Naive B cell (primary cell): ENCODE measurements around the gene ARNT2. TPM values are rescaled to one million over a fixed set of nuclear protein-coding genes. Genes with fewer than 3 reads are reported as not detected.

Source experiments
- ATAC-seq, 2 donors: fragments of 150-1000 bp; cut with Tn5 transposase; 2 replicates each; pipeline ENCODE4 v1.10.0; 2021; ENCODE audit warnings: low read depth in 2 of 2, mild to moderate bottlenecking in 2 of 2, moderate library complexity in 2 of 2
- DNase-seq: peaks from one replicate; pipeline ENCODE4 v3.0.0; 2022
- H3K27ac Mint-ChIP-seq, 6 donors: one replicate each; pipeline ENCODE4 v1.8.0; 2020 to 2022; ENCODE audit warnings: mild to moderate bottlenecking in 6 of 6, mixed read lengths in 6 of 6, moderate library complexity in 5 of 6, inconsistent platforms in 2 of 6
- H3K27me3 Mint-ChIP-seq, 3 donors: one replicate each; pipeline ENCODE4 v1.8.0; 2021 to 2022; ENCODE audit warnings: mixed read lengths in 3 of 3, mild to moderate bottlenecking in 1 of 3
- H3K36me3 Mint-ChIP-seq, 2 donors: one replicate each; pipeline ENCODE4 v1.8.0; 2020 to 2022; ENCODE audit warnings: mixed read lengths in 2 of 2, inconsistent platforms in 1 of 2, mild to moderate bottlenecking in 1 of 2
- H3K4me1 Mint-ChIP-seq, 3 donors: one replicate each; pipeline ENCODE4 v1.8.0; 2020 to 2022; ENCODE audit warnings: mixed read lengths in 3 of 3, inconsistent platforms in 1 of 3, mild to moderate bottlenecking in 1 of 3, moderate library complexity in 1 of 3
- H3K4me3 Mint-ChIP-seq, 8 donors: one replicate each; pipeline ENCODE4 v1.8.0; 2020 to 2022; ENCODE audit warnings: mild to moderate bottlenecking in 8 of 8, mixed read lengths in 8 of 8, moderate library complexity in 8 of 8, inconsistent platforms in 2 of 8
- H3K9me3 Mint-ChIP-seq, 7 donors: one replicate each; pipeline ENCODE4 v1.8.0; 2020 to 2022; ENCODE audit warnings: mixed read lengths in 7 of 7, mild to moderate bottlenecking in 5 of 7, inconsistent platforms in 2 of 7, moderate library complexity in 1 of 7
- polyA plus RNA-seq, 6 donors: library from polyadenylated mRNA; unstranded; fragments of 300-500 nt; fragmentation: Illumina TruSeq; gene quantifications; one replicate each; pipeline ENCODE4 v1.2.3, GENCODE V29; 2021; ENCODE audit warnings: low read depth in 6 of 6

ARNT2 gene
- polyA plus RNA-seq, 6 donors from 2014 or later: not detected

DNA sequence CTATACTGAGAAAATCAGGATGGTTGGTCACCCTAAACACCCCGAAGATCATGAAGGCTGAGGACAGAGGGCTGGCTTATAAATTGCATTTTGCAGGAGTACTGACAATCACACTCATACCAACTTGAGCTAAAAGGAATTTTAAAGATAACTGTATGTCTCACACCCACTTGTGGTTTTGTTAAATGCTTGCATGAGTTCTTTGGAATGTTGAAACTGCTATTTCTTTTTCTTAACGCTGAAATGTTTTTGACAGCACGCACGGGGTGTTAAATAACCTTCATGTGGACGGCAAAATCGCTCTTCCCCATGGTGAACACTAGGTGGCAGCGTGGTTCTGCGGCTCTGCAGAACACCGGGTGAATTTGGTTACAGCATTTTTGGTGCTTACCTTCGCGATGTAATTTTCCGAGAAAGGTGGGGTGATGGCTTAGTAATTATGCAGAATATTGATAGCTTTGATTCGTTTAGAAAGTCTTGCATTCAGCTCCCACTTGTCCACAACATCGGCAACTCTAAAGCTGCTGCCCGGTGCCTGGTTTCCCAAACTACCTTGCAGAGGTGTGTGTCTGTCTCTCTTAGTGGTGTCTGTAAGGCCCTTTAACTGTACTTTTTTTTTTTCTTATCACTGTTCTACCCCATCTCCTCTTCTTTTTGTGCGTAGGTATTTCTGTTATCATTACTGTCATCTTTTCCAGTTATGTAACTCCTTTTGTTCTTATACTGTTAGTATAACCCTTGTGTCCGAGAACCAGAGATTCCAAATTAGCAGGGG lies 51.7 kb downstream of the ARNT2 start:
- Mint-ChIP-seq H3K4me1 (peaks cover 0 to 7% (median 0%) of the 10 kb centered on the region in 3 donors), H3K27ac (no peak overlapping the region), H3K36me3 (no peaks in the 10 kb centered on the region), H3K9me3 (no peaks in the 10 kb centered on the region), H3K27me3 (peaks cover 9 to 34% (median 20%) of the 10 kb centered on the region in 3 donors), H3K4me3 (no peak overlapping the region)
- DNase-seq: peak; percentile 30
- ATAC-seq: peak in 1 of 2 donors; percentile 50

DNA sequence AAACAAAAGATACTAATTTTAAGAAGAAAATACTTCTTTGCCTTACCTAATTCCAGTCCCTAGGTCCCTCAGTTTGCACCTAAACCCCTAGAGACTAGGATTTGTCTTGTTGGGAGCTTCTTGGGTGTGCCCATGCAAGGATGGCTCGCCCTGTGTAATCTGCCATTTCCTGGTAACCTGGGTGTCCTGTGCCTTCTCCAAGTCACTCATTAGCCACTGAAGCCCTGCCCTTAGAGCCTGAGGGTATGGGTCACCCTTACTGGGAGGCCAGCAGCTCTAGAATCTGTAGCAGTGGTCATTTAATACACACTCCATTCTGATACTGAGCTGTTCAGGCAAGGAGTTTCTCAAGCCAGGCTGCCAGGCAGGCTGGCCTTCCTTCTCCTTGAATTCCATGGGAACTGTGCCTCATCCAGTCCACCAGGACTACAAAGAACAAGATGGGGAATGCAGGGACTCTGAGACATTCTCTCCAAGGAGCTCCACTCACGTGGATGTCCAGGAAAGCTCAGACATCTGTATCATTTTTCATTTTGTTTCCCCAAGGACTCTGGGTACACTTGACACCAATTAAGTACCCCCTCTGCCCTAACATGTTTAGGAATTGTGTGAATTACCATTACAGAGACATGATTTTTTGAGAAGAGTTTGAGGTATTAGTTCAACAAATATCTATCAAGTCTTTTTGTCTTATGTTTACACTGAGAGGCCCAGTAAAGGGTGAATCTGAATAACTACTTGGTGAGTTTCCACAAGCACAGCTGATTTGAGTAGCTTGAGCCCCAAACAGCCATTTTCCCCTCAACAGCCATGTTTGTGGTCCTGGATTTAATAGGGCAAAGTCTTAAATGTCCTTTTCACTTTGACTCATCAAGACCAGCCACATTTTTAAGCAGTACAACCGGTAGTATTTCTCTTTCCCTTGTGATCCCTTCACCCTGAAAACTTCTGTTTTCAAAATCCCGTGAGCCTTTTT lies 52.6 kb downstream of the ARNT2 start:
- DNase-seq (no peak), ATAC-seq (no peak)
- Mint-ChIP-seq H3K9me3 (no peaks in the 10 kb centered on the region), H3K27me3 (peaks cover 9 to 24% (median 11%) of the 10 kb centered on the region in 3 donors), H3K4me3 (no peak overlapping the region), H3K4me1 (peaks cover 0 to 7% (median 0%) of the 10 kb centered on the region in 3 donors), H3K27ac (peak overlapping the region in 1 of 6 donors; percentile 7), H3K36me3 (no peaks in the 10 kb centered on the region)

DNA sequence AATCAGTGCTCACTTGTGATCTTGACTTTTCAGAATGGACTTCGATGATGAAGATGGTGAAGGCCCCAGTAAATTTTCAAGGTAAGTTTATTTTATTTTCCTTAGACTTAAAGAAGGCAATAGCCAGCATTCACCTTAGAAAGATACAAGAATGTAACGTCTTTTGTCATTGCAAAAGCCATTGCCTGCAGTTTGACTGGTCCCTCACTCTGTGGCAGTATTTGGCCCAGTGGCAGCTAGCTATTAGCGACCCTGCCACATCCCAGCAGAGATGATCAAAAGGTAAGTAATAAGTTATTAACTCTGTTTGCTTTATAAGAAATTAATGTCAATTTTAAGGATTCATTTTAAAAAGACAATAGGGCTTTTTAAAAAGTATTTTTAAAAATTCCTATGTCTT lies 53.7 kb downstream of the ARNT2 start:
- Mint-ChIP-seq H3K36me3 (no peaks in the 10 kb centered on the region), H3K9me3 (no peaks in the 10 kb centered on the region), H3K4me1 (peaks cover 0 to 7% (median 0%) of the 10 kb centered on the region in 3 donors), H3K27me3 (peaks cover 9 to 19% (median 9%) of the 10 kb centered on the region in 3 donors), H3K4me3 (no peak overlapping the region), H3K27ac (no peak overlapping the region)
- no peak for DNase-seq
- ATAC-seq: no peak

DNA sequence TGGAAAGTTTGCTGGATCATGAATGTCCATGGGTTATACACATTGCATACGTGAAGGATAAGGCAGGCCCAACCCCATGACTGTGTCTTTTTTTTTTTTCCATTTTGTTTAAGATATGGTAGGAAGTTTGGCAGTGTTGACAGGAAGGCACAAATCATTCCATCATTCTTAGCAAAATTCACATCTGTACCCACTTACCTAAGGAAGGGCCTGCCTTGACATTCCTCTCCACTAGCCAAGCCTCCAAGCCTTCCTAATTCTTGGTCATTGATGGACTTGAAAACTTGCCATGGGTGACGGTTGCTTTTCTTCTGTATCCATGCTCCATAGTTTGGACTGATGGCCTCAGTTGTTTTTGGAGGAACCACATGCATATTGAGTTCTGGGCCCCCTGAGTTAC lies 54.4 kb downstream of the ARNT2 start:
- Mint-ChIP-seq H3K4me1 (peaks cover 0 to 7% (median 0%) of the 10 kb centered on the region in 3 donors), H3K4me3 (no peak overlapping the region), H3K9me3 (no peaks in the 10 kb centered on the region), H3K36me3 (no peaks in the 10 kb centered on the region), H3K27me3 (peaks cover 9 to 12% (median 9%) of the 10 kb centered on the region in 3 donors), H3K27ac (peak overlapping the region in 1 of 6 donors; percentile 73)
- DNase-seq: no peak
- no peak for ATAC-seq

DNA sequence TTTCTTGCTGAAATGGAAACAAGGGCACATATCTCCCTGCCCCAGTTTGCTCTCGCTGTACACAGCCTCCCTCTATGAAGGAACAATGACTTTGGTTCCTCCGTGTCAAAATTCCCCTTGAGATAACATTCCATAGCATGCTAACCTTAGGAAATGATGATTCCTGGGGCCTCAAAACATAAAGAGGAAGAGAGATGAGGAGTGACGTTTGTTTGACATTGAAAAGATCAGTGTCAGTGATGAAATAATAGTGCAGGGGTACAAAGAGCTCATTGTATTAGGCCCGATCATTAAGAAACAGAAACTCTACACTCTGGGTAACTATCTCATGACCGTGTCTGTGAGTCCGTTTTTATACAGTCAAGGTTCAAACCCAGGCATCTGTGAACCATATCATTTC lies 55.2 kb downstream of the ARNT2 start:
- Mint-ChIP-seq H3K9me3 (no peaks in the 10 kb centered on the region), H3K27me3 (peaks cover 9% of the 10 kb centered on the region in 3 donors), H3K4me3 (no peak overlapping the region), H3K27ac (no peak overlapping the region), H3K4me1 (peaks cover 0 to 7% (median 0%) of the 10 kb centered on the region in 3 donors), H3K36me3 (no peaks in the 10 kb centered on the region)
- ATAC-seq (no peak), DNase-seq (no peak)

DNA sequence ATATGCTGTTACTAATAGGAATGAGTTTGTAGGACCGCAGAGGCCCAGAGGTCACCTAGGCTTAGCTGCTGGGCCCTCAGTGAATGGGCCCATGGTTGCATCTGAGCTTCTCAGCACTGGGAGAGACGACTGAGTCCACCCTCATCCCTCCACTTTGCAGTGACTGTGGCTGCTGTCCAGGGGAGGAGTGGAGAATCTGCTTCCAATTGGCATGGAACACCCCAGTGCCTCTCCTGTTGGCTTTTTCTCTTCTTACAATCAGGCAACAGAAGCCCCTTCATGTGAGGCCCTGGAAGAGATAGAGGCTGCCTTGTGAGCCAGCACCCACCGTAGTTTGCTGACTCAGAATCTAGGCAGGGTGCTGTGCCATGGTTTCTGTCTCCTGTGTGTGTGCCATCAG lies 55.6 kb downstream of the ARNT2 start:
- H3K9me3 Mint-ChIP-seq: no peaks in the 10 kb centered on the region
- DNase-seq (no peak), ATAC-seq (no peak)
- peaks cover 9% of the 10 kb centered on the region in 3 donors for H3K27me3 Mint-ChIP-seq
- no peak overlapping the region for H3K4me3 Mint-ChIP-seq
- H3K36me3 Mint-ChIP-seq: no peaks in the 10 kb centered on the region
- peaks cover 0 to 7% (median 0%) of the 10 kb centered on the region in 3 donors for H3K4me1 Mint-ChIP-seq
- no peak overlapping the region for H3K27ac Mint-ChIP-seq

DNA sequence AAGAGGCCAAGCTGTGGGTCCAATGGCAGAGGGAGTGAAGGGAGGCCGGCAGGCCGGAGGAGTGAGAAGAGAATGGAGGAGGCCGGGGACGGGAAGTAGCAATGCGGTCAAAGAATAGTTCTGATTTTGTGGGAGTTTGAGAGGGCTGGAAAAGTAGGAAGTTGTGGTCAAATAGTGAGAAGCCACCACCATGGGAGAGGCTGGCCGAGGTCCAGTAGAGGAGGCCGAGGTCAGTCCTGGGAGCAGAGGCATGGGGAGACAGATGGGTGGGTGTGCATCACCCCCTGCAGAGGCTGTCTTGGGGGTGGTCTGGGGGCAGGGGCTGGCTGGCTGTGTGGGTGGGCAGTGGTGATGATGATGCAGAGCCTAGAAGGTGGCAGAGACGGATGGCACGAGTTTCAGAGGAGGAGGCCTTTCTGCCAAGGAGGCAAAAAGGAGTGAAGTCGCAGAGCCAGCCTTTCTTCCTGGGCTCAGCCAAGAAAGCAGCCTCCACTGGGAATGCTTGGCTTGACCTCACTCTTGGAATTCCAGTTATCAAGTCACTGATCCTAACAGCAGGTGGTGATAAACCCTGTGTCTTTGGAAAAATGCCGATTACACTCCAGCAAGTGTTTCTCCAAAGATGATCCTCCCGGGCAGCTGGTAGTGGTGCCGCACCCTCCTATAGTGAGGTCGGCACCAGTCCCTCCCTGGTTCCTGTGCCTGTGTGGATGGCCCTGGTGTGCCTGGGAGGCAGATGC lies 57.3 kb downstream of the ARNT2 start:
- Mint-ChIP-seq H3K27ac (no peak overlapping the region), H3K4me3 (no peak overlapping the region), H3K4me1 (no peaks in the 10 kb centered on the region), H3K27me3 (no peaks in the 10 kb centered on the region), H3K36me3 (no peaks in the 10 kb centered on the region), H3K9me3 (no peaks in the 10 kb centered on the region)
- DNase-seq (no peak), ATAC-seq (no peak)

DNA sequence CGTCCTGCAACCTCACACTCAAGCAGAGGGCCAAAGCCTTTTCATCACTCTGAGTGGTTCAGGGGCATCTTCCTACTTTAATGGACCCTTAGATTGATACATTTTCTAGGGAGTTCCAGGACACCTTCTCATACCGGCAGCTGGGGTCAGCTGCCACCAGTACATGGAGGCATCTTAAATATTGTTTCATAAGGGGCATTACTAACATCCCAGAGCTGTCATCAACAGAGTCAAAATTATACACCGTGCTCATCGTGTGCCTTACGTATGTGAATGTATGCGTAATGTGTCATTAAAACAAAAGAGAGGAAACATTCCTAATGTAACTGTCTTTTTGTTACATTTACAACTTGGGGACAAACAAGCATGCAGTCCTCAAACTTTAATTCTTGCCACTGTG lies 57.9 kb downstream of the ARNT2 start:
- H3K4me1 Mint-ChIP-seq: no peaks in the 10 kb centered on the region
- no peak for ATAC-seq
- no peaks in the 10 kb centered on the region for H3K36me3 Mint-ChIP-seq
- H3K4me3 Mint-ChIP-seq: no peak overlapping the region
- H3K27me3 Mint-ChIP-seq: peaks cover 0 to 5% (median 5%) of the 10 kb centered on the region in 3 donors
- H3K9me3 Mint-ChIP-seq: no peaks in the 10 kb centered on the region
- no peak for DNase-seq
- no peak overlapping the region for H3K27ac Mint-ChIP-seq

DNA sequence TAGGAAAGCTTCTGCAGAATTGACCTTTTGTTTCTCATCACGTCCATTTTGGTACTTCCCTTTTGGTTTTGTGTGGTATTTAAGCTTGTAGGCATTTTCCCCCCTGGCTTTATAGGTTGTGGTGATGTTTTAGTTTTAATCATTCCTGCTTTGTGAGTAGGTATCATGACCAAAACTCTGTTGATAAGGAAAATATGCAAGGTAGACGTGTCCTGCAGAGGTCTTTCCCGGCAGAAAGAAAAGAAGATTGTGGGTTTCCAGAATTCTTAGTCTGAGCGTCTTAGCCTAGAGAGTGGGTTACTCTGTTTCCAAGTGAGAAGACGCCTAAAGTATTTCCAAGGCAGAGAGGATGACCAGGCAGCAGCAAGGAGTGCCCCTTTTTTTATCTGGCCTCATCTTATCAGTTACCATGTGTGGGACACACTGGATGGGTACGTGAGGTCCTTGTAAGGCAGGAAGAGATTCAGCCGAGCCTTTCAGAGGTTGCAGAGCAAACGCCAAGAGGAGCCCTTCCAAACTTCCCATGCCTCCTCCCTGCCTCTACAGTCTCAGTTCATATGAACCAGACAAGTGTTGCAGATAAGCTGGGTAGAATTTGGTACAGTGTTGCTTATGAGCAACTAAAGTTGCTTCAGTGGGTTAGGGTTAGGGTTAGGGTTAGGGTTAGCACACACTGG lies 58.8 kb downstream of the ARNT2 start:
- H3K9me3 Mint-ChIP-seq: no peaks in the 10 kb centered on the region
- H3K36me3 Mint-ChIP-seq: no peaks in the 10 kb centered on the region
- no peak overlapping the region for H3K27ac Mint-ChIP-seq
- ATAC-seq (no peak), DNase-seq (no peak)
- no peaks in the 10 kb centered on the region for H3K4me1 Mint-ChIP-seq
- H3K27me3 Mint-ChIP-seq: peaks cover 0 to 13% (median 7%) of the 10 kb centered on the region in 3 donors
- no peak overlapping the region for H3K4me3 Mint-ChIP-seq

DNA sequence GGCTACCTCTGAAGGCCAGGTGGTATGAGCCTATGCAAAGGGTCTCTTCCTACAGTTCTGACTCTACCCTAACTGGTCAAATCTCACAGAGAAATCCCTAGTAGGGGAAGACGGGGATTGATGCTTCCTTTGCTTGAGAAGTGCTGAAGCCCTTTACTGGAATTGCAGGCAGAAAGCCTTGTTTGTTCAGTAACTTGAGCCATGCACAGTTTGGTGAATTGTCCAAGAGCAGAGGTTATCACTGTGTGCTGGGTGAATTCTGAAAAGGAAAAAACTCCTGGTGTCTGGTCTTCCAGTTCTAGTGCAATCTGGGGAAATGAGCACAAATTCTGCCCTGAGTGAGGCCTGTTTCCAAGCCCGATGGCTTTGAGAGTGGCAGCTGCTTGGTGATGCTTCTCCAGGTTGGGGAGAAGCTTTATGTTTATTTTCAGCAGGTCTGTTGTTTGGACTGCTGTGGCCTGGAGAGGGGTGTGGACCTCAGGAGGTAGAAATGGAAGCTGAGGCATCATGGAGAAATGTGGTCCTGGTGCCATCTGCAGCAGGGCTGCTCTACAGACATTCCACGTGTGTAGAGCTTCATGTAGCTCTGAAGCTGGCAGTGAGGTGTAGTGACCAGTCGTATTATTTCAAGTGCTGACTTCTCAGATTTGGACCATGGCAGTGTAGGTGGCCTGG lies 60.9 kb downstream of the ARNT2 start:
- Mint-ChIP-seq H3K4me3 (no peak overlapping the region), H3K9me3 (no peaks in the 10 kb centered on the region), H3K27me3 (peaks cover 0 to 22% (median 7%) of the 10 kb centered on the region in 3 donors), H3K27ac (no peak overlapping the region), H3K36me3 (no peaks in the 10 kb centered on the region), H3K4me1 (no peaks in the 10 kb centered on the region)
- ATAC-seq: no peak
- no peak for DNase-seq

DNA sequence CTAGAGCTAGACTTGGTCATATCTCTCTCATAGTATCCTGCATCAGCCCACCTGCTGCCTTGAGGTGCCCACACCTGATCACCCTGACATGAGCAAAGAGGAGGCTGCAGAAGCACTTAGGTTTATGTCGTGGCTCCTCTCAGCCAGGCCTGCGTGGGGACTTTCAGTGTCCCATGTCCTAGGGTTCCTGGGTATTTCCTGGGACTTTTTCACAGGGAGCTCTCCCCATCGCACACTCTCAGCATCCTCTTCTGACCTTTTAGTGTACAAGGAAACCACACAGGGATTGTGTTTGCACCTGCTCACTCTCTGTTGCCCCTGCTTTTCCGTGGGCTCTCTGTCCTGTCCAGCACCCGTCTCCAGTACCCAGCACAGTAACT lies 61.4 kb downstream of the ARNT2 start:
- H3K27me3 Mint-ChIP-seq: peaks cover 0 to 22% (median 12%) of the 10 kb centered on the region in 3 donors
- no peaks in the 10 kb centered on the region for H3K36me3 Mint-ChIP-seq
- no peak overlapping the region for H3K27ac Mint-ChIP-seq
- H3K9me3 Mint-ChIP-seq: no peaks in the 10 kb centered on the region
- ATAC-seq (no peak), DNase-seq (no peak)
- H3K4me3 Mint-ChIP-seq: no peak overlapping the region
- H3K4me1 Mint-ChIP-seq: no peaks in the 10 kb centered on the region

DNA sequence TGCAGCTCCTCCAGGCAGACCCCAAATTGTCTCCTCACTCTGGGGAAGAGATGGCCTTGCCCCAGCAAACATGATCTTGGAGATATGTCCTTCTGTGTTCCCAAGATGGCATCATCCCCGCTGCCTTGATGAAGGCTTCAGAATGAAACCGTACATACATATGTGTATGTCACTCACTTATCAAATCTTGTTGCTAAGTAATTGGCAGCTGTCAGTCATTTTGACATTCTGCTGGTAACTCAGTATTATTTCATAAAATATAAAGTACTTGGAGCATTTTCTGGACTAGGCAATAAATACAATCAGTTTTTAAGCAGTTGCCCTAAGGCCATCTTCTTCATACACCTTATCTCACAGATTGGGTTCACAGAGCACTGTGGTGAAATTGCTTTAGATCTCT lies 62.4 kb downstream of the ARNT2 start:
- Mint-ChIP-seq H3K36me3 (no peaks in the 10 kb centered on the region), H3K27me3 (peaks cover 0 to 30% (median 19%) of the 10 kb centered on the region in 3 donors), H3K4me3 (no peak overlapping the region), H3K9me3 (no peaks in the 10 kb centered on the region), H3K27ac (peak overlapping the region in 1 of 6 donors; percentile 12), H3K4me1 (no peaks in the 10 kb centered on the region)
- ATAC-seq: no peak
- DNase-seq: no peak
